ENCODE measurements around the gene GAB2.

The GAB2 gene

DNA sequence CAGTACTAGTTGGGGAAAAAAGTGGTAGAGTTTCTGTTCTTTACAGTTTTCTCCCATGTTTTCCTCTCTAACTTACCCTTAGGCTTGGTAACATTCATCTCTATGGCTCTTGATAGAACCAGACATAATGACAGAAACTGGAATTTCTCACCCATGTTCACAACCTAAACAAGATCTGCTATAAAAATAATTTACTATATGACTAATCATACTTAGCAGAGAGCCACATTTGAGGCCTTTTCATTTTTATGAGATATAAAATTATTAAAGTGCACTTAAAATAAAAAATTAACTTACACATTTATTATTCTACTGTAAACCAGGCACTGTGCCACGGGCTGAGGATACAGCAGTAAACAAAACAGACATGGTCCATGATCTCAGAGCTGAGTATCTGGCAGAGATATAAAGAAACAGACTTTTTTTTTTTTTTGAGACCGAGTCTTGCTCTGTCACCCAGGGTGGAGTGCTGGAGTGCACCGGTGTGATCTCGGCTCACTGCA, 98.1 kb downstream of the GAB2 start:
- Mint-ChIP-seq H3K4me3 (no peak overlapping the region), H3K27me3 (no peaks in the 10 kb centered on the region), H3K36me3 (ENCODE audit: low read depth) (no peaks in the 10 kb centered on the region), H3K9me3 (no peaks in the 10 kb centered on the region), H3K4me1 (ENCODE audit: low read depth) (peaks cover 8% of the 10 kb centered on the region), H3K27ac (no peak overlapping the region)
- no peak for DNase-seq

DNA sequence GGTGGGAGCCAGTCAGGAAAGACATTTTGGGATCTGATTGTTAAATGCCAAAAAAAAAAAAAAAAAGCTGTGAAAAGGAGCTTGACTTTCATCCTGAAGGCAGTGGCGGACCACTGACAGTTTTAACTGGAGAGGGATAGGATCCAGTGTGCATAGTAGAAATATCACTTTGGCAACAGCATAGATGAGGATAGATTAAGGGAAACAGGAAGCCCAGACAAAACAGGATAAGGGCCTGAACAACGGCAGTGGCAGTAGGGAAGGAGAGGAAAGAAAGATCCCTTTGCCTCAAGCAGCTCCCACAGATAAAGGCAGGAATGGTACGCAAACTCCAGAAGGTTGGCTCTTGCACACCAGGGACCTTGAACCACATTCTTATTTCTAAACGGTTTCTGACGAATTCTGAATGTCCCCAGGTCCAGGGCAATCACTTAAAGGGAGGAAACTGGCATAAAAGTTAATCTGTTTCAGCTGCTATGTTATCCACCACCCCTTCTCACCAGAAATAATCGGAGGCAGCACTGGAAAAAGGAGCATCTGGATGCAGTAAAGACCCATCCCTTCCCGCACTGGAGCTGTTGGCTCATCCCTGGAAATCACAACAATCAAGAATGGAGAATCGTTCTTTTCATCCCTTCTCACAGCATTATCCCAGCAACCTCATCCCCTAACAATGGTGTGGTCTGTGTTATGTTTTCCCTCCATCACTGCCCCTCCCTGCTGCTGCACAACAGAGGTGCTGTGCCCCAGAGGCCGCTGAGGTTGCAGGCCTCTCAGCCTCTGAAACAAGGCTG, 99.1 kb downstream of the GAB2 start:
- peaks cover 3% of the 10 kb centered on the region for H3K4me1 Mint-ChIP-seq (ENCODE audit: low read depth)
- H3K36me3 Mint-ChIP-seq (ENCODE audit: low read depth) = no peaks in the 10 kb centered on the region
- no peak for DNase-seq
- no peak overlapping the region for H3K27ac Mint-ChIP-seq
- H3K4me3 Mint-ChIP-seq = no peak overlapping the region
- no peaks in the 10 kb centered on the region for H3K9me3 Mint-ChIP-seq
- H3K27me3 Mint-ChIP-seq = no peaks in the 10 kb centered on the region

DNA sequence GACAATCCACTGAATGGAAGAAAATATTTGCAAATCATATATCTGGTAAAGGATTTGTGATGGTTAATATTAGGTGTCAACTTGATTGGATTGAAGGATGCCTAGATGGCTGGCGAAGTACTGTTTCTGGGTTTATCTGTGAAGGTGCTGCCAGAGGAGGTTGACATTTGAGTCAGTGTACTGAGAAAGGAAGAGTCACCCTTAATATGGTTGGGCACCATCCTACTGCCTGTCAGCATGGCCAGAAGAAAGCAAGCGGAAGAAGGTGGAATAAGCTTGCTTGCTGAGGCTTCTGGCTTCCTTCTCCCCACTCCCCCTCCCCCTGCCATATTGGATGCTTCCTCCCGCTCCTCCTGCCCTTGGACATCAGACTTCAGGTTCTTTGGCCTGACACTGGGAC, 101.9 kb downstream of the GAB2 start:
- Mint-ChIP-seq H3K9me3 (no peaks in the 10 kb centered on the region), H3K4me1 (ENCODE audit: low read depth) (peaks cover 9% of the 10 kb centered on the region), H3K27me3 (no peaks in the 10 kb centered on the region), H3K36me3 (ENCODE audit: low read depth) (no peaks in the 10 kb centered on the region), H3K4me3 (no peak overlapping the region), H3K27ac (no peak overlapping the region)
- no peak for DNase-seq

DNA sequence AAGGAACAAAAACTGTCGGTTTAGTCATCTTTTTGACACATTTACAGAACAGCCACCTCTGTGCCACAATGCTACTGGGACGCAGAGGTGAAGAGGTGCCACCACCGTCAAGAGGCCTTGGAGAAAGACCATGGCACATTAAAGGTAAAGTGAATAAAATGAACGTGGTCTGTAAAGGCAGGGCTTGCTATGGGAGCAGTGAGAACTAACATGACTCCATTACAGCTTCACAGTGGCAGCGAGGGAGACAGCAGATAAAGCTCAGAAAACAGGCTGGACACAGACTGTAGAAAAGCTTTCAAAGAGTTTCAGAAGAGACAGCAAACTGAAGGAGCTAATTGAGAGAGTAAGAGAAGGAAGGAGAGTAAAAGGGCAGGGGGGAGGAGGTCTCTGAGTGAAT, 102.9 kb downstream of the GAB2 start:
- Mint-ChIP-seq H3K4me3 (no peak overlapping the region), H3K36me3 (ENCODE audit: low read depth) (no peaks in the 10 kb centered on the region), H3K27me3 (no peaks in the 10 kb centered on the region), H3K27ac (no peak overlapping the region), H3K9me3 (no peaks in the 10 kb centered on the region), H3K4me1 (ENCODE audit: low read depth) (peaks cover 8% of the 10 kb centered on the region)
- no peak for DNase-seq

DNA sequence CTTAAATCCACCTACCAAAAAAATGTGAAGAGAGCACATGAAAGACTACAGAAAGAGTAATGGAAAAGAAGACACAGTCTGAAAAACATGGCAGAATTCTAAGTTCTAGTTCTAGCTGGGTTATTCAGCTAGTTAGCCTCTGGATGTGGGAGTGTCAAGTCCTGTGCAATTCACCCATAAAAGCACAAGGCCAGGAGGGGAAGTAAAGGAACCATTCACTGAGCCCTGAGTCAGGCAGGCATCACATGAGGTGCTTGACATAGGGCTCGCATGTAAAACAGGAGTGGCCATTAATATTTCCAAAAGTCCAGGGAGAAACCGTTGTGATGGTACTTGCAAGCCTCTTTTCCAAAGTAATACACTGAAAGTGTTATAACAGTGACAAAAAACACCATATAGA, 103.7 kb downstream of the GAB2 start:
- no peaks in the 10 kb centered on the region for H3K27me3 Mint-ChIP-seq
- H3K4me3 Mint-ChIP-seq = no peak overlapping the region
- no peak for DNase-seq
- H3K27ac Mint-ChIP-seq = no peak overlapping the region
- peaks cover 8% of the 10 kb centered on the region for H3K4me1 Mint-ChIP-seq (ENCODE audit: low read depth)
- no peaks in the 10 kb centered on the region for H3K9me3 Mint-ChIP-seq
- H3K36me3 Mint-ChIP-seq (ENCODE audit: low read depth) = no peaks in the 10 kb centered on the region

DNA sequence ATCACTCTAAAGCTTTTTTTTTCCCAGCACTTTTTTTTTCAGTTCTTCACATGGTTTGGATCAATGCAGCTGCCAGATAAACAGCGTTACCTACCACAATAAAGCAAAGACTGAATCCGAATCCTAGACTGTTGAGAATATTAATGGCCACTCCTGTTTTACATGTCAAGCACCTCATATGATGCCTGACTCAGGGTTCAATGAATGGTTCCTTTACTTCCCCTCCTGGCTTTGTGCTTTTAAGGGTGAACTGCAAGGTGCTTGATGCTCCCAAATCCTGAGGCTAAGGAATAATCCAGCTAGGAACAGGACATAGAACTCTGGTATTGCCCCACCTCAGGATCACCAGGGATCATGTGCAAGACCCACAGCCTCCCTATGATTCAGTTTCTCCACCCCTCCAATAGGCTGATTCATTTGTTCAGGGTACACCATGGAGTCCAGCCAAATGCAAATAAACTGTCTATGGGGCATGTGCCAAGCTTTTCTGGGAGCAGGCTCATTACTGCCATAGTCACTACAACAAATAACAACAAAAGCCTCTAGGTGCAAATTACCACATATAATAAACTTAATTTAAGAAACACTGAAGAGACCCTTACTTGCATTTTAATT, 104.3 kb downstream of the GAB2 start:
- no peak for DNase-seq
- H3K27me3 Mint-ChIP-seq = no peaks in the 10 kb centered on the region
- H3K4me1 Mint-ChIP-seq (ENCODE audit: low read depth) = peaks cover 8% of the 10 kb centered on the region
- no peak overlapping the region for H3K4me3 Mint-ChIP-seq
- no peaks in the 10 kb centered on the region for H3K9me3 Mint-ChIP-seq
- no peaks in the 10 kb centered on the region for H3K36me3 Mint-ChIP-seq (ENCODE audit: low read depth)
- H3K27ac Mint-ChIP-seq = no peak overlapping the region

DNA sequence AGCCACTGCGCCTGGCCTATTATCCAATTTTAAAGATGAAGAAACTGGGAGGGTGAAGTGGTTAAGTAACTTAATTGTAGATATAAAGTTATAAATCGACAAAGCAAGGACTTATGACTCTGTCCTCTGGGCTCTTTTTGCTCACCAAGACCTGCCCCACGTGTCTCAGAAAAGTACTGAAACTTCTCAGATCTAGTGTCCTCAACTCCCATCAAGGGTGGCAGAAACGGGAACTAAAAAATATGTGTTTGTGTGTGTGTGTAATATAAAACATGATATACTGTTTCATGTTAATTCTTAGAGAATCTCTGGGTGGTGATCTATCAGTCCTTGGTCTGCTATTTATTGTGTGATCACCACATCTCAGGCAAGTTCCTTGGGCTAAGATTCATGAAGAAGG, 104.9 kb downstream of the GAB2 start:
- Mint-ChIP-seq H3K27ac (no peak overlapping the region), H3K4me1 (ENCODE audit: low read depth) (peaks cover 8% of the 10 kb centered on the region), H3K36me3 (ENCODE audit: low read depth) (no peaks in the 10 kb centered on the region), H3K4me3 (no peak overlapping the region), H3K9me3 (no peaks in the 10 kb centered on the region), H3K27me3 (no peaks in the 10 kb centered on the region)
- no peak for DNase-seq

DNA sequence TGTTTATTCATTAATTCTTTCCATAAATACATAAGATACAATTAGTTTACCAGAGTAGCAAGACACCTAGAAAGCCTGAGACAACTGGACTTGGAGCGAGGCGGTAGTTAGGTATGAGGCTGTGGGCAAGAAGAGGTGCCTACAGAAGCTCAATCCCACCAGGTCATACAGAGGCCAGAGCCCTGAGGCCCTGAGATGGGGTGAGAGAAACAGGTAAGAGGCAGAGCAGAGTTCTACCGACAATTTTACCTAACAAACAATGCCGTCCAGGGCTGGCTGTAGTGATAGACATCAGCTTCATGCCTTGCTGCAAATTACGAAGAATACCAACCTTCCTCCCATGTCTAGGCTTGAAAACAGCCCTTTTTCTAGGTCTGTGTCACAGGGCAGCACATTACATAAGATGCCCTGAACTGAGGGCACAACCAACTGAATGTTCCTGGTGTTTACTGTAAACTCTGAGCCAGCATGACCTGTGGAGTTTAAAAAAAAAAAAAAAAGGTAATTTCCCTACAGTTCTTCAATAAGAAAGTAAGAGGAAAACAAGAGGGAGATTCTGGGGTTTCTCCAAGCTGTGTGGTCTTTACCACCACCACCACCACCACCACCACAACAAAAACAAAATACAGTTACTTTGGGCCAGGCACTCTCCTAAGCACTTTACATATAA, 105.8 kb downstream of the GAB2 start:
- DNase-seq = no peak
- H3K27ac Mint-ChIP-seq = no peak overlapping the region
- H3K9me3 Mint-ChIP-seq = no peaks in the 10 kb centered on the region
- H3K4me1 Mint-ChIP-seq (ENCODE audit: low read depth) = peaks cover 8% of the 10 kb centered on the region
- H3K36me3 Mint-ChIP-seq (ENCODE audit: low read depth) = no peaks in the 10 kb centered on the region
- H3K4me3 Mint-ChIP-seq = no peak overlapping the region
- H3K27me3 Mint-ChIP-seq = no peaks in the 10 kb centered on the region

DNA sequence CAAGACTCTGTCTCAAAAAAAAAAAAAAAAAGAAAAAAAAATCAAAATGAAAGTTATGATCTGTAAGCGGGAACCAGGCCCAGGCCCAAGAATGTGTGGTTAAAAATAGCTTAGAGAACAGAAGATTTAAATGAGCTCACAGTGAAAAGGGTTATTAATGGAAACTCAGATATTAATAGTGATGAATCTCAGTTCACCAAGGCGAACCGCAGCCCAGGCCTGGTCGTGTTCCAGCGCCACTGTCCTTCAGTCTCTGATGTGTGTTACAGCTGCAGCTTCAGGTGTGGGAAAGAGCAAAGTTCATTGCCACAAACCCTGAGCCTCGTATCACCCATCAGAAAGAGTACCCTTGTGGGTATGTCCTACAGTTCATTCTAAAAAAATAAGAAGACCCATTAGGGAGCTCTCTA, 107.1 kb downstream of the GAB2 start:
- Mint-ChIP-seq H3K4me3 (no peak overlapping the region), H3K4me1 (ENCODE audit: low read depth) (peaks cover 8% of the 10 kb centered on the region), H3K9me3 (no peaks in the 10 kb centered on the region), H3K36me3 (ENCODE audit: low read depth) (no peaks in the 10 kb centered on the region), H3K27me3 (no peaks in the 10 kb centered on the region), H3K27ac (no peak overlapping the region)
- DNase-seq = no peak

DNA sequence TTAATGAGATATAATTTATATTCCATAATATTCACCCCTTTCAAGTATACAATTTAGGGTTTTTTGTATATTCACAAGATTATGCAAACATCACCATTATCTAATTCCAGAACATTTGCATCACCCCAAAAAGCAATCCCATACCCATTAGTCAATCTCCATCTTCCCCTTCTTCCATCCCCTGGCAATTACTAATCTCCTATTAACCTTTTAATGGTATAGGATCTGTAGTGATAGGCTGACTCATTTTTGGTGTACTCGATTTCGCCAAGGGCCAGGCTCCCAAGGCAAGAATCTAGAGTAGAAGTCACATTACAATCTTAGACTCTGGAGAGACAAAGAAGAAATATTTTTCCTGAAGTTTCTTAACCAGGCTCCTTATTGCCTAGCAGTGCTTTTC, 113.4 kb downstream of the GAB2 start:
- no peaks in the 10 kb centered on the region for H3K9me3 Mint-ChIP-seq
- no peaks in the 10 kb centered on the region for H3K27me3 Mint-ChIP-seq
- no peaks in the 10 kb centered on the region for H3K36me3 Mint-ChIP-seq (ENCODE audit: low read depth)
- H3K4me3 Mint-ChIP-seq = no peak overlapping the region
- H3K4me1 Mint-ChIP-seq (ENCODE audit: low read depth) = no peaks in the 10 kb centered on the region
- no peak for DNase-seq
- no peak overlapping the region for H3K27ac Mint-ChIP-seq

DNA sequence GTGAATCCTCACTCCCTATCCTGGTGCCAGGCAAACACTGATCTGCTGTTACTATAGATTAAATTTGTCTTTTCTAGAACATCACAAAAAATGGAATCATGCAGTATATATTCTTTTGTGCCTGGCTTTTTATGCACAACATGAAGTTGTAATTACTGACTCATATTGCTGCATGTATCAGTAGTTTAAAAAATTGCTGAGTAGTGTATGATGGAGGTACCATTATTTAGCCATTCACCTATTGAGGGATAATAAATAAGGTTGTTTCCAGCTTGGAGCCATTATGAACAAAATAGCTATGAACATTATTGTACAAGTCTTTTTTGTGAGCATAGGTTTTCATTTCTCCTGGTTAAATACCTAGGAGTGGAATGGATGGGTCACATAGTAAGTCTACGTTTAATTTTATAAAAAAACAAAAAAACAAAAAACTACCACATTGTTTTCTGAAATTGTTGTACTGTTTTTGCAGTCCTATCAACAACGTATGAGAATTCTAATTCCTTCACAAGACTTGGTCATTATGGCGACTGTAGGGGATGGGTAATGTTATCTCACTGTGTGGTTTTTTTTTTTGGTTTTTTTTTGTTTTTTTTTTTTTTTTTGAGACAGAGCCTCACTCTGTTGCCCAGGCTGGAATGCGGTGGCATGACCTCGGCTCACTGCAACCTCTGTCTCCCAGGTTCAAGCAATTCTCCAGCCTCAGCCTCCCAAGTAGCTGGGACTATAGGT, 117.3 kb downstream of the GAB2 start:
- no peak overlapping the region for H3K27ac Mint-ChIP-seq
- no peak for DNase-seq
- no peaks in the 10 kb centered on the region for H3K27me3 Mint-ChIP-seq
- no peak overlapping the region for H3K4me3 Mint-ChIP-seq
- peaks cover 11% of the 10 kb centered on the region for H3K4me1 Mint-ChIP-seq (ENCODE audit: low read depth)
- H3K36me3 Mint-ChIP-seq (ENCODE audit: low read depth) = no peaks in the 10 kb centered on the region
- no peaks in the 10 kb centered on the region for H3K9me3 Mint-ChIP-seq

DNA sequence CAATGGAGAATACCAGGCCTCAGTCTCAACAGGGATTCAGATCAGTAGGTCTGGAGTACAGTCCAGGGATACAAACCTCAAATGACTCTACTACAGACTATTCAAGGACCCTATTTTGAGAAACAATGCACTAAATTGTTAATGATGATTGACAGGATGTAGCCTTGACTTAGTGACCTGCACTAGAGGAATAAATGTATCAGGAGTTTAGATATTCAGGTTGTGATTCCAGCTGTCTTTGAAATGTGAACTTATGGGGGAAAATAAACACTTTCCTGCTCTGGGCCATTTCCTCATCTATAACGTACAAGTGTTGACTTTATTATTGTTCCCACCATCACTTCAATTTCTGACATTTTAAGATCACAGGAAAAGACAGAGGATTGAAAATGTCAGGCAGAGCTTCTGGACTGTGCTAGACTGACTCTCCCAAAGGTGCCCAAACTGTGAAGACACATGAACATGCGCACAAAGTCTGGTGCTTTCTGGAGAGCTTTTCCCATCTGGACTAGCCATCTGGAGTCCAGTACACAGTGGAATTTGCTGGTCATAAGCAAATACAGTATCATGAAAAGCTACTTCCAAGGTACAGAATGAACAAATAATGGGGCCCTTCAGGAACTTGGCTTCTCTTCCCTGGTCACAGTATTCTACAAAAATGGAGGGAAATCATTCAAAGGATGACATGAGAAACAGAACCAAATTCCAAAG, 118.5 kb downstream of the GAB2 start:
- Mint-ChIP-seq H3K36me3 (ENCODE audit: low read depth) (no peaks in the 10 kb centered on the region), H3K9me3 (no peaks in the 10 kb centered on the region), H3K27ac (no peak overlapping the region), H3K4me3 (no peak overlapping the region), H3K4me1 (ENCODE audit: low read depth) (peaks cover 11% of the 10 kb centered on the region), H3K27me3 (no peaks in the 10 kb centered on the region)
- no peak for DNase-seq

DNA sequence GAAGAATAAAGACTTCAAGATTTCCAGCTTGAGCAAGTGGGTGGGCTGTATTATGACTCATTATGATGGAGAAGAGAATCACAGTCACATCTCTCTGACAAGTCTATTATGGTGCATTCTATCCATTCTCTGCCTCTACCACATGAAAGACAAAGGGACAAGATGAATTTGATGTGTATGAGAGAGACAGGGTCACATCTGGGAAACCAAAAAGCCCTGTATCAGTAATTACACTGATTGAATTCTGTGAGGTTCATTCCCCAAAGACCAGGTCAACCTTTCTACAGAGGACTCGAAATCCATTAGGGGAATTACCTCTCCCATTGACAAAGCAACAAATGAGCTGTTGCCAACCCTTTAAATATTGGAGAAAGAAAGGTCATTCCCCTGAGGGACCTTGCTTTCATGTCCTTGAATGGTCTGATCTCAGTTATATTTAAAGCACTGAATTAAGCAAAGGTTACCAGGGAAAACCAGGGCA, 119.3 kb downstream of the GAB2 start:
- Mint-ChIP-seq H3K27me3 (no peaks in the 10 kb centered on the region), H3K9me3 (no peaks in the 10 kb centered on the region), H3K4me1 (ENCODE audit: low read depth) (peaks cover 11% of the 10 kb centered on the region), H3K4me3 (no peak overlapping the region), H3K27ac (no peak overlapping the region), H3K36me3 (ENCODE audit: low read depth) (no peaks in the 10 kb centered on the region)
- DNase-seq = no peak
